WI38 (cell line): ENCODE measurements around the gene PDS5A.
"Not testable (repeated sequence)": the region's sequence is repeated elsewhere in the genome, so short reads cannot be mapped to it uniquely, and the experiment has no call there.

ENCODE experiments used
- H3K4me3 ChIP-seq: 2 replicates; pipeline ENCODE4 v1.5.1; 2011; ENCODE audit warnings: low read depth, mild to moderate bottlenecking, control low read depth, low read length
- TF ChIP-seq, protein P1 (sequence below): IDR thresholded peaks from 2 replicates; pipeline ENCODE4 v1.5.1; 2012; ENCODE audit warnings: low read depth, mild to moderate bottlenecking, control low read depth, low read length

PDS5A gene

DNA sequence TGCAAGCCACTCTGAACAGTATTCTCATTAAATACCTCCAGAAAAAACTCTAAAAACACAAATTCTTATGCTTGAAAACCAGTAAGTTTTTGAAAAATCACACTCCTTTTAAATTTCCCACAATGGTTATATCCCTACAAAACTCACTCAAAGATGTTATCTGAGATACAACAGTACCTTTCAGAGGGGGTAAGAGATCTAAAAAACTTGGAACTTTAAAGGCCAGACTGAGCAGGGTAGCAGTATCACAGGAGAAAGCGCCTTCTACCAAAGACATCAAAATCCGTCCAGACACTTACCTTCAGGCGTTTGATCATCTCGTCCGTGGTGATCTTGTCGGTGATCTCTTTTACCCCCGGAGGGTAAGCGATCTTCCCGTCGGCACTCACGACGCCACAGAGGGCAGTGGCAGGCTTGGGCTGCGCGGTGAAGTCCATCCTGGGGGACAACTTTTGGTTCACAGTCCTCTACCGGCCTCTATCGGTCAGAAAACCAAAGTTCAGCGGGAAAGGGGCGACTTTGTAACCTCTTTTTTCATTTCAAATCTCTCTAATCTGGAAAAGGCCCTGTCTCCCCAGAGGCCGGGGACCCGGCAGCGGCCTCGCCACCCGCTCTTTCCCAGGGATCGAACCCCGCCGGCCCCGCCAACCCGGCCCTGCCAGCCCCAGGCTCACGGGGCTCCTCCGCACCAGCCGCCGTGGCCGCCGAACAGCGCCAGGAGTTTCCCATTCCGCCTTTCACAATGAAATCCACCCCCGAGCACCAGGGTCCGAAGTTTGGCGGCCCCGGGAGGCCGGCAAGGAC is 1.4 kb downstream of the PDS5A start:
- peak overlapping the region; percentile 91 for H3K4me3 ChIP-seq
- TF ChIP-seq, protein P1, sequence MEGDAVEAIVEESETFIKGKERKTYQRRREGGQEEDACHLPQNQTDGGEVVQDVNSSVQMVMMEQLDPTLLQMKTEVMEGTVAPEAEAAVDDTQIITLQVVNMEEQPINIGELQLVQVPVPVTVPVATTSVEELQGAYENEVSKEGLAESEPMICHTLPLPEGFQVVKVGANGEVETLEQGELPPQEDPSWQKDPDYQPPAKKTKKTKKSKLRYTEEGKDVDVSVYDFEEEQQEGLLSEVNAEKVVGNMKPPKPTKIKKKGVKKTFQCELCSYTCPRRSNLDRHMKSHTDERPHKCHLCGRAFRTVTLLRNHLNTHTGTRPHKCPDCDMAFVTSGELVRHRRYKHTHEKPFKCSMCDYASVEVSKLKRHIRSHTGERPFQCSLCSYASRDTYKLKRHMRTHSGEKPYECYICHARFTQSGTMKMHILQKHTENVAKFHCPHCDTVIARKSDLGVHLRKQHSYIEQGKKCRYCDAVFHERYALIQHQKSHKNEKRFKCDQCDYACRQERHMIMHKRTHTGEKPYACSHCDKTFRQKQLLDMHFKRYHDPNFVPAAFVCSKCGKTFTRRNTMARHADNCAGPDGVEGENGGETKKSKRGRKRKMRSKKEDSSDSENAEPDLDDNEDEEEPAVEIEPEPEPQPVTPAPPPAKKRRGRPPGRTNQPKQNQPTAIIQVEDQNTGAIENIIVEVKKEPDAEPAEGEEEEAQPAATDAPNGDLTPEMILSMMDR = peak; percentile 90

- H3K4me3 ChIP-seq = peak overlapping the region; percentile 91
- TF ChIP-seq, protein P1 = no peak
Measured at GRCh38 chr4:39975488-39976089, 2.1 kb downstream of the PDS5A start.

- not testable (repeated sequence) for H3K4me3 ChIP-seq
Measured at GRCh38 chr4:39973052-39973451, 4.7 kb downstream of the PDS5A start.

DNA sequence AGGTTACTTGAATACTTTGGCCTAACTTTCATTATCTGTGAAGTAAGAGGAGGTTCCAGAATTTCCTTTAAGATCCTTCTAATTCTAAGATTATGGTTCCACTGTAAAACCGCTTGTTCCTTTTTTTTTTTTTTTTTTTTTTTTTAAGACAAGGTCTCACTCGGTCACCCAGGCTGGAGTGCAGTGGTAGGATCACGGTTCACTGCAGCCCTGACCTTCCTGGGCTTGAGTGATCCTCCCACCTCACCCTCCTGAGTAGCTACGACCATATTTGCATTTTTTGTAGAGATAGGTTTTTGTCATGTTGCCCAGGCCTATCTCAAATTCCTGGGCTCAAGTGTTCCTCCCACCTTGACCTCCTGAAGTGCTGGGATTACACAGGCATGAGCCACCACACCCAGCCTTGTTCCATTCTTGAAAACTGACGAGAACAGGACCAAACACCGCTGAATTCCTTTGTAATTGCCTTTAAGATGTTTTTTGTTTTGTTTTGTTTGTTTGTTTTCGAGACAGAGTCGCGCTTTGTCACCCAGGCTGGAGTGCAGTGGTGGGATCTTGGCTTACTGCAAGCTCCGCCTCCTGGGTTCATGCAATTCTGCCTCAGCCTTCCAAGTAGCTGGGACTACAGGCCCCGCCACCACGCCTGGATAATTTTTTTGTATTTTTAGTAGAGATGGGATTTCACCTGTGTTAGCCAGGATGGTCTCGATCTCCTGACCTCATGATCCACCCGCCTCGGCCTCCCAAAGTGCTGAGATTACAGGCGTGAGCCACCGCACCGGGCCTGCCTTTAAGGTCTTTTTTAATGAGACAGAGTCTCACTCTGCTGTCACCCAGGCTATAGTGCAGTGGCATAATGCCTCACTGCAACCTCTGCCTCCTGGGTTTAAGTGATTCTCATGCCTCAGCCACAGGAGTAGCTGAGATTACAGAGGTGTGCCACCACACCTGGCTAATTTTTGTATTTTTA is 6.8 kb downstream of the PDS5A start:
- TF ChIP-seq, protein P1 = no peak
- H3K4me3 ChIP-seq = no peak overlapping the region

GRCh38 chr4:39963656-39964055 is 14.1 kb downstream of the PDS5A start:
- H3K4me3 ChIP-seq = no peak overlapping the region
- TF ChIP-seq, protein P1 = no peak

- H3K4me3 ChIP-seq = no peak overlapping the region
- TF ChIP-seq, protein P1 = no peak
Measured at GRCh38 chr4:39961311-39961877, 16.3 kb downstream of the PDS5A start.

DNA sequence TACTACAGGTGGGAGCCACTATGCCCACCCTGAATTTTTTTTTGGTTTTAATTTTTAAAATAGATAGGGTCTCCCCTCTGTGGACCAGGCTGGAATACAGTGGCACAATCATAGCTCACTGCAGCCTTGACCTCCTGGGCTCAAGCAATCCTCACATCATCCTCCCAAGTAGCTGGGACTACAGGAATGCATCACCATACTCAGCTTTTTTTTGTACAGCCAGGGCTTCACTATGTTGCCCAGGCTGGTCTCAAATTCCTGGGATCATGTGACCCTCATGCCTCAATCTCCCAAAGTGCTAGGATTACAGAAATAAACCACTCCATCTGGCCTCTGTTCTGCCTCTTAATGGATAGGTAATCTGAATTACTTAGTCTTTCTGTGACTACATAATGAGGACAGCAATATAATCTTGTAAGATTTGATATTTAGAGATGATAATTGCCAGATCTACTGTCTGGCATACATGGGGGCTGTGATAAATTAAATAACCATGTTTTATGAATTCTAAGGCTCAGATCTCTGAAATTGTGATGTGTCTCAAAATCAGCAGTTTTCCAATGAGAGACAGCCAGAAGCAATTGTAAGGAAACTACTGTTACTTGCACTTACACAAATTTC is 26.7 kb downstream of the PDS5A start:
- TF ChIP-seq, protein P1 = no peak
- H3K4me3 ChIP-seq = no peak overlapping the region
